Amniotic epithelial cell (primary cell): ENCODE measurements around the gene CEP68.
"Not testable (repeated sequence)": the region's sequence is repeated elsewhere in the genome, so short reads cannot be mapped to it uniquely, and the experiment has no call there.

Source experiments
- DNase-seq: peaks from one replicate; pipeline ENCODE4 v3.0.0-alpha.2; 2010; ENCODE audit warnings: low read depth

CEP68 gene

GRCh38 chr2:65031341-65032018, 24.7 kb upstream of the CEP68 start:
- no peak for DNase-seq

- DNase-seq = no peak
Measured at GRCh38 chr2:65032019-65032975, 23.9 kb upstream of the CEP68 start.

- no peak for DNase-seq
Measured at GRCh38 chr2:65033178-65033577, 23.0 kb upstream of the CEP68 start.

- DNase-seq = not testable (repeated sequence)
Measured at GRCh38 chr2:65033667-65034066, 22.5 kb upstream of the CEP68 start.

- no peak for DNase-seq
Measured at GRCh38 chr2:65035351-65035943, 20.8 kb upstream of the CEP68 start.

GRCh38 chr2:65037178-65037577, 19.0 kb upstream of the CEP68 start:
- no peak for DNase-seq

GRCh38 chr2:65039640-65040039, 16.6 kb upstream of the CEP68 start:
- no peak for DNase-seq

- peak; percentile 81 for DNase-seq
Measured at GRCh38 chr2:65040400-65041261, 15.6 kb upstream of the CEP68 start.

GRCh38 chr2:65043001-65043400, 13.2 kb upstream of the CEP68 start:
- DNase-seq = no peak

- DNase-seq = no peak
Measured at GRCh38 chr2:65044097-65044735, 12.0 kb upstream of the CEP68 start.

GRCh38 chr2:65045651-65046050, 10.6 kb upstream of the CEP68 start:
- peak; percentile 74 for DNase-seq

GRCh38 chr2:65046633-65047407, 9.4 kb upstream of the CEP68 start:
- DNase-seq = no peak

GRCh38 chr2:65049010-65049639, 7.1 kb upstream of the CEP68 start:
- DNase-seq = no peak

GRCh38 chr2:65050931-65051330, 5.3 kb upstream of the CEP68 start:
- no peak for DNase-seq

- DNase-seq = no peak
Measured at GRCh38 chr2:65053199-65053598, 3.0 kb upstream of the CEP68 start.

GRCh38 chr2:65054749-65055421, 1.3 kb upstream of the CEP68 start:
- DNase-seq = no peak

- DNase-seq = no peak
Measured at GRCh38 chr2:65055422-65056214, 598 bp upstream of the CEP68 start.

- no peak for DNase-seq
Measured at GRCh38 chr2:65057054-65057375, 799 bp downstream of the CEP68 start.
